ENCODE data around the gene EPB42.
"Not testable (repeated sequence)": the region's sequence is repeated elsewhere in the genome, so short reads cannot be mapped to it uniquely, and the experiment has no call there.

Gene EPB42

GRCh38 chr15:43239732-43240491, 19.1 kb upstream of the EPB42 start:
- DNase-seq = peak; percentile 76

DNA sequence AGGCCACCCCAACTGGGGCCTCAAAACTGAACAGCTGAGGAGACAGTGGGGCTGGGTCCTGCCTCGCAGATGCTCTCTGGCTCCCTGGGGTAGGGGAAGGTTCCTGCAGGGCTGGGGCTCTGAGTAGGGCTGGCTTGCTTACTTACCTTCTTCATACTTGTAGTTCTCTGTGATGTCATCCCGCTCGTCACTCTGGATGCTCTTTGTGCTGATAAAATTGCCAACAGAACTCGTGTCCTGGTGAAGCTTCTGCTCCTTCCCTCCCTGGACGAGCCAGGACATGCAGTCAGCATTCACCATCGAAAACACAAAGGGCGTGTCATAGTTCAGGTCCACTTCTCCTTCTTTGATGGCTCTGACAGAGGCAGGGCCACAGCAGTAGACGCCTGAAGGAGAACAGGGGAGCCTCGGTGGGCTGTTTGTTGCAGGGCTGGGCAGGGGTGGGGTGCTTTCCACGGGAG, 17.9 kb upstream of the EPB42 start:
- DNase-seq = no peak

GRCh38 chr15:43237842-43238470, 17.1 kb upstream of the EPB42 start:
- no peak for DNase-seq

GRCh38 chr15:43235536-43235935, 14.7 kb upstream of the EPB42 start:
- DNase-seq = no peak

- no peak for DNase-seq
Observed at GRCh38 chr15:43232289-43232874, 11.6 kb upstream of the EPB42 start.

- no peak for DNase-seq
Observed at GRCh38 chr15:43230640-43231115, 9.9 kb upstream of the EPB42 start.

GRCh38 chr15:43229977-43230376, 9.2 kb upstream of the EPB42 start:
- DNase-seq = no peak

DNA sequence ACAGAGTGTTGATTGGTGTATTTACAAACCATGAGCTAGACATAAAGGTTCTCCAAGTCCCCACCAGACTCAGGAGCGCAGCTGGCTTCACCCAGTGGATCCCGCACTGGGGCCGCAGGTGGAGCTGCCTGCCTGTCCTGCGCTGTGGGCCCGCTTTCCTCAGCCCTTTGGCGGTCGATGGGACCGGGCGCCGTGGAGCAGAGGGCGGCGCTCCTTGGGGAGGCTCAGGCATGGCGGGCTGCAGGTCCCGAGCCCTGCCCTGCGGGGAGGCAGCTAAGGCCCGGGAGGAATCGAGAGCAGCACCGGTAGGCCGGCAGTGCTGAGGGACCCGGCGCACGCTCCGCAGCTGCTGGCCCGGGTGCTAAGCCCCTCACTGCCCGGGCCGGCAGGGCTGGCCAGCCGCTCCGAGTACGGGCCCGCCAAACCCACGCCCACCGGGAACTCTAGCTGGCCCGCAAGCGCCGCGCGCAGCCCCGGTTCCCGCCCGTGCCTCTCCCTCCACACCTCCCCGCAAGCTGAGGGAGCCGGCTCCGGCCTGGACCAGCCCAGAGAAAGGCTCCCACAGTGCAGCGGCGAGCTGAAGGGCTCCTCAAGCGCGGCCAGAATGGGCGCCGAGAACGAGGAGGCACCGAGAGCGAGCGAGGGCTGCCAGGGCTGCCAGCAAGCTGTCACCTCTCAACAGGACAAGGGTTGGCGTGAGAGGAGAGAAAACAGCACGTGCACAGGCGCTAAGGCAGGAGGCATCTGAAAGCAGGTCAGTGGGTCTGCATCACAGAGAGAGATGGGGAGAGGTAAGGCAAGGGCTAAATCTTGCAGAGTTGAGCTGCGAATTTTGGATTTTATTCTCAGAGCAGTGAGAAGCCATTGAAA, 5.9 kb upstream of the EPB42 start:
- no peak for DNase-seq

- DNase-seq = not testable (repeated sequence)
Observed at GRCh38 chr15:43225950-43226255, 5.1 kb upstream of the EPB42 start.

- DNase-seq = peak; percentile 93
Observed at GRCh38 chr15:43225201-43225949, 4.6 kb upstream of the EPB42 start.

DNA sequence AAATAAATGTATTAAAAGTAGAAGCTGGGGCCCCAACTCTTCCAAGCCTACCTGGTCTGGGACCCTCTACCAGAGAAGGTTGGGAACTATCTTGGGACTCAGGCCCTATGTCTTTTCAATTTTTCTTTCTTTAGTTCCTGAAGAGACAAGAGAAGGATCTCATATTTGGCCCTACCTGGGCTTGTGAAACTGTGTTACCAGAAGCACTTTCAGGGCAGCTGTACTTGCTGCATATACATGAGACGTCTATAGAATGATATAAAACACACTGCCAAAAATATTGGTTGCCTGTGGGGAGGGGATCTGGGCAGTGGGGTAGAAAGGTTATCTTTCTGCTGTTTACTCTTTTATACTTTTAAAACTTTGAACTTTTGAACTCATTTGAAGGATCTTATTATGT, 604 bp upstream of the EPB42 start:
- DNase-seq = no peak

GRCh38 chr15:43219929-43220928, 589 bp downstream of the EPB42 start:
- no peak for DNase-seq

DNA sequence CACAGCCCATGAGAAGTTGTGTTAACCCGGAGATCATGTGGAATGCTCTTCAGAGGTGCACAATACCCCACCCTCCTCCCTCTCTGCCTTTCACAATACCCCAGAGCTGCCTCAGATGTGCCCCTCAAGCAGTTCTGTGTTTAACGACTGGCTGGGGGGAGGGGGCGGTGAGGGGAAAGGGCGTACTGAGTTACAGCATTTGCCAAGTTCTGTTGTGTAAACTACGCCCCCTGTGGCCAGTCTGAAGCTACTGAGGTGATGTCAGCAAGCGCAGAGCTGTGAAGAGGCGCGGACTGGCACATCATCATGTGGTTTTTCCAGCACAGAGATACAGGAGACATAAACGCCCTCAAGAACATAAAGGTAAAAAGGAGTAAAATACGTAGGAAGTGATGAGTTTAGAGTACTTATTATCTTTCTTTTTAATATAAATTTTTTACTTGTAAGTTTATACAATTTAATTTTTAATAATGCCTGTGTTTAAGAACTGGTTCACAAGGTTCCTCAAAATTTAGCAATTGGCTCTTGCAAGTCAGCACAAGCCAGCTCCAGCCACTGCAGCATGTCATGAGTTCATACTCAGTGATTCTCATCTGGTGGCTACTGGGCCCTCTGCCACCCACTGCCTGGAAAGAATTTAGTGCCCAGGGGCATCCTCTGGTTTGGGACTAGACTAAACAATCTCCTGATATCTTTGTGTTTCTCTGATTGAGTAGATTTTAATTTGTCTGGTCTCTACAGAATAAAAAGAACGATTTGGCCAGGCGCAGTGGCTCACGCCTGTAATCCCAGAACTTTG, 1.7 kb downstream of the EPB42 start:
- DNase-seq = no peak

DNA sequence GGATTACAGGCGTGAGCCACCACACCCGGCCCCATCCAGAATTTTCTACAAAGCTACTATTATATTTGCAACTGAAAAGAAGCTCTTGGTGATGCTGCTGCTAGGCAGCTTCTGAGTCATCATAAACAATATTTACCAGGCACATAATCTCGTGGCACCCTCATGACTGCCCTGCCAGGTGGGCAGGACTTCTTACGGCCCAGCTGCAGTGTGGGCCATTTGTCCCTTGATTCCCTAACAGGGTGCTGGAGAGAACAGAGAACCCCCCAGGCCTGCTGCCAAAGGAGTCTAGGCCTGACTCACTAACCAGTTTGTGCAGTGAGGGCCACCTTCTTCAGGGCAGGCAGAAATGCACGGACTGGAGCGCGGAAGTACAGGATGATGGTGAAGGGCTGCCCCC, 4.9 kb downstream of the EPB42 start:
- DNase-seq = no peak

- no peak for DNase-seq
Observed at GRCh38 chr15:43214592-43215295, 6.1 kb downstream of the EPB42 start.

- DNase-seq = no peak
Observed at GRCh38 chr15:43214169-43214568, 6.6 kb downstream of the EPB42 start.

DNA sequence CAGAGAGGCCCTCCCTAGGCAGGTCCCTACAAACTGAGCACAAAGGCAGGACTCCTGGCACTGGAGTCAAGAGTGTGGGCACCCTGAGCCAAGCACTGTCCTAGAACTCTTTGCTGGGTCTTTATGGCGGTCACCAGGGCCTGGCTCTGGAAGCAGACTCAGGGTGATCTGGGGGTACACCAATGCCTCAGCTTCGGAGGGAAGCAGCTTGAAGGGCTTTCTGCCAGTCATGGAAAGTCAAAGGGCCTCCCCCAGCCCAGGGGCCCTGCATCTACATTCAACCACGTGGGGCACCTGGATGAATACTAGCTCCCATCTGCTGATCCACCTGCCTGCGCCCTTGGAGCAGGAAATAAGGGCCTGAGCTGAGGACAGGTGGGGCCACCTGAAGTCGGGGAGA, 7.4 kb downstream of the EPB42 start:
- DNase-seq = no peak

GRCh38 chr15:43212951-43213350, 7.9 kb downstream of the EPB42 start:
- no peak for DNase-seq

DNA sequence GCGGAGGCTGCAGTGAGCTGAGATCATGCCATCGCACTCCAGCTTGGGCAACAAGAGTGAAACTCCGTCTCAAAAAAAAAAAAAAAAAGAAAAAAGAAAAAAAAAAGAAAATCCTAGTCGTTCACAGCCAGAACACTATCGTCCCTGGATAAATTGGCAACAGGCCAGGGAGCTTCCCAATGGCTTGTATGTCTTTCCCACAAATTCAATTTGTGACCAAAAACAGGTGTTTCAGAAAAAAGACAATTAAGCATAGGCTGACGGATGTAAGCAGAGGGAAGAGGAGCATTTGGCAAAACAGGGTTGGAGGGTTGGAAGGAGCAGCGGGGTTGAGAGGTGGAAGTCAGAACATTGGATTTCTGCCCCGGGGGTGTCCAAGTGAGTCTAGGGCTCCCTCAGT, 8.5 kb downstream of the EPB42 start:
- no peak for DNase-seq
